HG02943 (cell line): Measurements from ENCODE around the gene CDY2B.
"Not testable (repeated sequence)": the region's sequence is repeated elsewhere in the genome, so short reads cannot be mapped to it uniquely, and the experiment has no call there.

Experiments used
- ATAC-seq: cut with Tn5 transposase; IDR thresholded peaks from one replicate; pipeline ENCODE4 v1.9.1; 2021; ENCODE audit warnings: mild to moderate bottlenecking, low read depth, moderate library complexity; ENCODE audit not compliant: unreplicated experiment

Gene CDY2B

GRCh38 chrY:17880120-17880519 lies at the start of gene CDY2B:
Gene CDY2B (minus strand): TSS chrY:17880220. CDS start chrY:17879892, 328 bp downstream.
- ATAC-seq, result not testable (repeated sequence)

GRCh38 chrY:17908009-17908408 lies 28.0 kb upstream of the CDY2B start:
- not testable (repeated sequence) for ATAC-seq

DNA sequence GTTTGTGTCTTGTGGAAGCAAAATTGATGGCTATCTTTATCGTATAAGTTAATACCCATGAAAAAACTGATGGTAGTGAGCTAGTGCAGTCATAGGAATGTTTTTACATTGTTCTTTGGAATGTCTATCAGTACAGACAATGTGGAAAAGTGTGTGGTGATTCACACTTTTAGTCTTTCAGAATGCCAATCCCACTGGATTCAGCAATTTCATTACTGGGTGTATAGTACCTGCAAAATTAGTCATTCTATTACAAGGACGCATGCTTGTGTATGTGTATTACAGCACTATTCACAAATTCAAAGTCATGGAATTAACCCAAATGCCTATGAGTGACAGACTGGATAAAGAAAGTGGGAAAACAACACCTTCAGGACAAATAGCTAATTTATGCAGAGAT lies 27.3 kb upstream of the CDY2B start:
- not testable (repeated sequence) for ATAC-seq

GRCh38 chrY:17881697-17882096 lies 1.7 kb upstream of the CDY2B start:
- not testable (repeated sequence) for ATAC-seq

GRCh38 chrY:17876767-17877166 lies 3.3 kb downstream of the CDY2B start:
- ATAC-seq, result not testable (repeated sequence)

DNA sequence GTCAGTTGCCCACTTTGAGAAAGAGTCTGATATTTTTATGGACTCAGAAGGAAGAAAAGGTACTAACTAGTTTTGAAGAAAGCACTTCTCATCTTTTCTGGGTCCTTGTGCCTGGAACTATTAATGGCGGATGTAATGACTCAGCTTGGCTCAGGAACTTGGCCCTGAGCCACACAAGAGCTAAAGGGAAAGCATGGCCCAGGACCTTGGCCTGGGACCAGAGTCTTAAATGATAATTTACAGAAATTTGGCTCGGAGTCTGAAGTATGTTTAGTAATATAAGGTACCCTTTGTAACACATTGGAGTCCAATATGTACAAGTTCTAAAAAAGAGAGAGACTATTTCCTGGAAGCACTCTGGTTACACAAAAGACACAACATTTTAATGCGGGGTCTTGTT lies 4.6 kb downstream of the CDY2B start:
- ATAC-seq, result not testable (repeated sequence)

GRCh38 chrY:17871194-17871903 lies 8.7 kb downstream of the CDY2B start:
- ATAC-seq, result not testable (repeated sequence)

GRCh38 chrY:17870737-17871136 lies 9.3 kb downstream of the CDY2B start:
- ATAC-seq, result not testable (repeated sequence)

DNA sequence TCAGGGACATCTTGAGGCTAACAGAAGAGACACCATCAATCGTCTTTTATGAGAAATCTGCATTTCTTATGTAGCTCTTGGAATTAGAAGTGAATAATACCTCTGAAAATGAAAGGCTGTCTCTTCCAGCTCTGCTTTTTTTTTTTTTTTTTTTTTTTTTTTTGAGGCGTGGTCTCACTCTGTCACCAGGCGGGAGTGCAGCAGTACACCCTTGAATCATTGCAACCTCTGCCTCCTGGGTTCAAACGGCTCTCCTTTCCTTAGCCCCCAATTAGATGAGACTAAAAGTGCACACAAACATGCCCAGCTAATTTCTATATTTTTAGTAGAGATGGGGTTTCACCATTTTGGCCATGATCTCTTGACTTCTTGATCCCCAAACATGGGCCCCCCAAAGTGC lies 12.2 kb downstream of the CDY2B start:
- not testable (repeated sequence) for ATAC-seq

DNA sequence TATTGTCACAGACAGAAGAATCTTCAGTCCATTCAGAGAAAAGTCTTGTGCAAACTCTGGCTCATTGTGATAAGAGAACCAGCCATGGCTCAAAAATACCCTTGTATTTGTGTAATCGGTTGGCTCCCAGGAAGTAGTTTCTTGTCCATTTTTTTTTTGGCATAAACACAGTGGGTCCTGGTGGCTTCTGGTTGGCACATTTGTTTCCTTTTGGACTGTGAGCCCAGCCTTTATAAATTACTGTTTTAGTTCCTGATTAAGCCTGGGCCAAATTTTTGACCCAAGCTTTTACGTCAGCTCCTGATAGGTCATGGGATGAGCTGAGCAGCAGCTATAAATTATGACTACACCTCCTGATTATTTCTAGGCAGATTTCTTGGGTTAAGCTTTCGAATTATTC lies 19.4 kb downstream of the CDY2B start:
- ATAC-seq, result not testable (repeated sequence)

- not testable (repeated sequence) for ATAC-seq
Observed at GRCh38 chrY:17856963-17857848, 22.8 kb downstream of the CDY2B start.

DNA sequence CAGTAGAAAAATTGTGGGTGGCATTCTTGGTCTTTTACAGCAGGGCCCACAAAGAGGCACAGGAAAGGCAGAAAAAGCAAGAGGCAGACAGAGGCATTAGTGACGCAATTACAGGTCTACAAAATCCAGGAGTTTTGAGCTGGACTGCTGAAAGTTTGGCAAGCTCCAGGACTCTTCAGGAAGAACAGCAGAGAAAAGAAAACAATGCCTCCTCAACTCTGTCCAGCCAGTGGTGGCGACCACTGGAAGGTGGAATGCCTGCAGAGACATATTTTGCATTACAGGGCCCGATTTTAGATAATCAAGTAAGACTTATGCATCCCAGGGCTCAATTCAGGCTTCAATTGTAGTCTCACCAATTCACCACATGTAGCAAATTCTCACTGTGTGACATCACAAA lies 23.5 kb downstream of the CDY2B start:
- ATAC-seq, result not testable (repeated sequence)

GRCh38 chrY:17849131-17849530 lies 30.9 kb downstream of the CDY2B start:
- not testable (repeated sequence) for ATAC-seq

- ATAC-seq, result not testable (repeated sequence)
Observed at GRCh38 chrY:17832149-17832548, 47.9 kb downstream of the CDY2B start.
